WTC11 (cell line): ENCODE data around the gene CFAP119. TPM values are rescaled to one million over a fixed set of nuclear protein-coding genes. Genes with fewer than 3 reads are reported as not detected.

Source experiments
- ATAC-seq: fragments of 200-7000 bp; cut with Tn5 transposase; 2 replicates; pipeline ENCODE4 v1.10.0; 2021; ENCODE audit warnings: mild to moderate bottlenecking, moderate library complexity
- CTCF ChIA-PET: fragments of 300-600 bp; sonication (Branson Sonifier 250); formaldehyde crosslinking; loops from one replicate; lab custom pipeline; 2021; ENCODE audit warnings: antibody characterized with exemption; lab: Charles Lee
- POLR2A ChIA-PET: fragments of 350-600 bp; sonication (Branson Sonifier 250); formaldehyde crosslinking; loops from one replicate; lab custom pipeline; 2021; ENCODE audit warnings: antibody characterized with exemption; lab: Charles Lee
- DNase-seq: peaks from one replicate; pipeline ENCODE4 v3.0.0; 2021; ENCODE audit warnings: low spot score
- H3K27ac Mint-ChIP-seq: 2 replicates; pipeline ENCODE4 v1.8.0; 2021; ENCODE audit warnings: mixed read lengths
- H3K27me3 Mint-ChIP-seq: 2 replicates; pipeline ENCODE4 v1.8.0; 2021; ENCODE audit warnings: low read depth, mild to moderate bottlenecking, moderate library complexity, mixed read lengths
- H3K36me3 Mint-ChIP-seq: 2 replicates; pipeline ENCODE4 v1.8.0; 2021; ENCODE audit warnings: mixed read lengths
- H3K4me1 Mint-ChIP-seq: 2 replicates; pipeline ENCODE4 v1.8.0; 2022; ENCODE audit warnings: mixed read lengths
- H3K4me3 Mint-ChIP-seq: 2 replicates; pipeline ENCODE4 v1.8.0; 2021; ENCODE audit warnings: mild to moderate bottlenecking, moderate library complexity, mixed read lengths
- H3K9me3 Mint-ChIP-seq: 2 replicates; pipeline ENCODE4 v1.8.0; 2021; ENCODE audit warnings: mixed read lengths
- ATF3 ChIP-seq: sonication (generic); formaldehyde crosslinking; conservative IDR thresholded peaks from 2 replicates; pipeline ENCODE4 v1.8.1; 2022; ENCODE audit warnings: mild to moderate bottlenecking, missing genetic modification reagents
- CDX4 ChIP-seq: fragments of 250-450 bp; sonication (Bioruptor Pico); IDR thresholded peaks from 2 replicates; pipeline ENCODE4 v1.9.0; 2021; ENCODE audit warnings: moderate library complexity, mild to moderate bottlenecking, inconsistent platforms, borderline replicate concordance
- E2F1 ChIP-seq: sonication (generic); formaldehyde crosslinking; IDR thresholded peaks from 2 replicates; pipeline ENCODE4 v1.8.0; 2022; ENCODE audit warnings: mild to moderate bottlenecking, missing genetic modification reagents
- EMX1 ChIP-seq: fragments of 250-450 bp; sonication (Bioruptor Pico); IDR thresholded peaks from 2 replicates; pipeline ENCODE4 v1.8.0; 2021; ENCODE audit warnings: mild to moderate bottlenecking
- ERG ChIP-seq: fragments of 250-450 bp; sonication (Bioruptor Pico); IDR thresholded peaks from 2 replicates; pipeline ENCODE4 v1.8.0; 2021; ENCODE audit warnings: mild to moderate bottlenecking
- ESRRA ChIP-seq: sonication (generic); formaldehyde crosslinking; IDR thresholded peaks from 2 replicates; pipeline ENCODE4 v1.8.1; 2022; ENCODE audit warnings: mild to moderate bottlenecking, missing genetic modification reagents, borderline replicate concordance
- FOXJ3 ChIP-seq: sonication (generic); formaldehyde crosslinking; IDR thresholded peaks from 2 replicates; pipeline ENCODE4 v1.9.0; 2021; ENCODE audit warnings: missing genetic modification reagents, mild to moderate bottlenecking, borderline replicate concordance
- JAZF1 ChIP-seq: fragments of 250-450 bp; sonication (Bioruptor Pico); IDR thresholded peaks from 2 replicates; pipeline ENCODE4 v1.9.0; 2021; ENCODE audit warnings: moderate library complexity, mild to moderate bottlenecking, inconsistent platforms
- JUN ChIP-seq: sonication (generic); formaldehyde crosslinking; IDR thresholded peaks from 2 replicates; pipeline ENCODE4 v1.8.0; 2023; ENCODE audit warnings: mild to moderate bottlenecking, missing genetic modification reagents
- MAX ChIP-seq: sonication (generic); formaldehyde crosslinking; IDR thresholded peaks from 2 replicates; pipeline ENCODE4 v1.8.0; 2022; ENCODE audit warnings: mild to moderate bottlenecking, missing genetic modification reagents
- MXD4 ChIP-seq: fragments of 250-450 bp; sonication (Bioruptor Pico); IDR thresholded peaks from 2 replicates; pipeline ENCODE4 v1.8.0; 2021; ENCODE audit warnings: mild to moderate bottlenecking, moderate library complexity, borderline replicate concordance
- NFE2L1 ChIP-seq: sonication (generic); formaldehyde crosslinking; IDR thresholded peaks from 2 replicates; pipeline ENCODE4 v1.8.1; 2023; ENCODE audit warnings: missing genetic modification reagents
- OVOL2 ChIP-seq: fragments of 250-450 bp; sonication (Bioruptor Pico); IDR thresholded peaks from 2 replicates; pipeline ENCODE4 v1.9.0; 2021; ENCODE audit warnings: mild to moderate bottlenecking, borderline replicate concordance
- PRDM15 ChIP-seq: sonication (generic); formaldehyde crosslinking; IDR thresholded peaks from 2 replicates; pipeline ENCODE4 v1.8.0; 2022; ENCODE audit warnings: missing genetic modification reagents
- PREB ChIP-seq: sonication (generic); formaldehyde crosslinking; IDR thresholded peaks from 2 replicates; pipeline ENCODE4 v1.8.1; 2022; ENCODE audit warnings: mild to moderate bottlenecking, missing genetic modification reagents, moderate library complexity, borderline replicate concordance
- PRRX2 ChIP-seq: fragments of 250-450 bp; sonication (Bioruptor Pico); IDR thresholded peaks from 2 replicates; pipeline ENCODE4 v1.8.0; 2021; ENCODE audit warnings: mild to moderate bottlenecking
- TEAD1 ChIP-seq: sonication (generic); formaldehyde crosslinking; IDR thresholded peaks from 2 replicates; pipeline ENCODE4 v1.8.0; 2022; ENCODE audit warnings: mild to moderate bottlenecking, missing genetic modification reagents
- ZNF263 ChIP-seq: sonication (generic); formaldehyde crosslinking; IDR thresholded peaks from 2 replicates; pipeline ENCODE4 v1.8.1; 2022; ENCODE audit warnings: low read depth, mild to moderate bottlenecking, moderate library complexity, missing genetic modification reagents
- ZNF532 ChIP-seq: fragments of 250-450 bp; sonication (Bioruptor Pico); IDR thresholded peaks from 2 replicates; pipeline ENCODE4 v1.9.0; 2021; ENCODE audit warnings: mild to moderate bottlenecking, borderline replicate concordance
- ZSCAN18 ChIP-seq: fragments of 250-450 bp; sonication (Bioruptor Pico); IDR thresholded peaks from 2 replicates; pipeline ENCODE4 v2.1.2; 2022; ENCODE audit warnings: mild to moderate bottlenecking, moderate library complexity
- total RNA-seq: library from RNA; stranded (reverse); gene quantifications from 3 replicates; pipeline ENCODE4 v1.2.3, GENCODE V29; 2021

CFAP119 gene
- total RNA-seq, 1 experiment from 2014 or later, result 6.6 TPM

- peaks cover 12% of the 10 kb centered on the region for H3K4me1 Mint-ChIP-seq
- TF ChIP-seq MXD4 (CRISPR knock-in tag) (no peak), NFE2L1 (CRISPR knock-in tag) (no peak), ERG (CRISPR knock-in tag) (no peak), OVOL2 (CRISPR knock-in tag) (no peak), ZNF532 (no peak), JAZF1 (CRISPR knock-in tag) (no peak), ESRRA (no peak), CDX4 (no peak), TEAD1 (CRISPR knock-in tag) (no peak), PRRX2 (CRISPR knock-in tag) (no peak), ZSCAN18 (no peak), E2F1 (CRISPR knock-in tag) (no peak), PREB (CRISPR knock-in tag) (no peak), EMX1 (CRISPR knock-in tag) (no peak), ZNF263 (CRISPR knock-in tag) (no peak), FOXJ3 (no peak), PRDM15 (CRISPR knock-in tag) (no peak), MAX (CRISPR knock-in tag) (no peak), ATF3 (CRISPR knock-in tag) (no peak), JUN (CRISPR knock-in tag) (no peak)
- CTCF ChIA-PET, result interaction anchor here (0.7 kb wide), 1 partner anchor 32 kb away, joined by 3 read pairs; no protein-coding TSS in a partner anchor
- H3K9me3 Mint-ChIP-seq, result no peaks in the 10 kb centered on the region
- no peak overlapping the region for H3K27ac Mint-ChIP-seq
- POLR2A ChIA-PET, result no interaction called here
- H3K27me3 Mint-ChIP-seq, result no peaks in the 10 kb centered on the region
- no peak overlapping the region for H3K4me3 Mint-ChIP-seq
- peaks cover 78% of the 10 kb centered on the region for H3K36me3 Mint-ChIP-seq
- DNase-seq (no peak), ATAC-seq (no peak)
Measured at GRCh38 chr16:30725418-30725792, 36.5 kb downstream of the CFAP119 start.
